Amygdala (tissue), 56 donors: Measurements from ENCODE around the gene MED12L.

Source experiments
- DNase-seq, 56 donors: peaks; one replicate each; lab custom pipeline; 2025; lab: John Stamatoyannopoulos, UW

Gene MED12L

DNA sequence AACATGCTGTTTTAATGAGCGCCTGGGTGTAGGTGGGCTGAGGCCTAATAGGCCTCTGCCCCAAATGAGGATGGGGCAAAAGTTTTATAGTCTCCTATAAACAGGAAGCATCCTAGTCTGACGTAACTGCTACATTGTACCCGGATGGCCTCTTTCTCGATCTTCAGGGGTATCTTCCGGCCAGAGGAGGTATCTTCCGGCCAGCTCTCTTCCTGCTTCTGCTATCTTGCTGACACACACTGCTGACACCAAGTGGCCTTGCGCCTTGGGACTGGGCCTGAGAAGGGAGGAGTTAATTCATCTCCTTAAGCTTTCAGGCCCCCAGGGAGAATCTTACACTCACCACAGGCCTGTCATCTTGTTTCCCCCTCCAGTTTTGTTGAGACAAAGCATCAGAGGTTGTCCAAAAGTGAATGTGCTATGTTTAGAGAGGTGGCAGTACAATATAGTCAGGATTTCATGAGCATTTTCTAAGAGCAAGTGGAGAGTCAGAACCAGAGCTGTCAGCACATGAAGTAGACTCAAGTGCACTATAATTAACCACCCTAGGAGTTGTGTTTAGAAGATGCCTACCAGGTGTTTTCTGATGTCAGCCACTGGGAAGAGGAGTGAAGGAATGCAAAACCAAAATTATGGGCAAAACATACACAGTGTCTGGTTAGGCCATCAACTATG, 391.0 kb downstream of the MED12L start:
- no peak for DNase-seq

DNA sequence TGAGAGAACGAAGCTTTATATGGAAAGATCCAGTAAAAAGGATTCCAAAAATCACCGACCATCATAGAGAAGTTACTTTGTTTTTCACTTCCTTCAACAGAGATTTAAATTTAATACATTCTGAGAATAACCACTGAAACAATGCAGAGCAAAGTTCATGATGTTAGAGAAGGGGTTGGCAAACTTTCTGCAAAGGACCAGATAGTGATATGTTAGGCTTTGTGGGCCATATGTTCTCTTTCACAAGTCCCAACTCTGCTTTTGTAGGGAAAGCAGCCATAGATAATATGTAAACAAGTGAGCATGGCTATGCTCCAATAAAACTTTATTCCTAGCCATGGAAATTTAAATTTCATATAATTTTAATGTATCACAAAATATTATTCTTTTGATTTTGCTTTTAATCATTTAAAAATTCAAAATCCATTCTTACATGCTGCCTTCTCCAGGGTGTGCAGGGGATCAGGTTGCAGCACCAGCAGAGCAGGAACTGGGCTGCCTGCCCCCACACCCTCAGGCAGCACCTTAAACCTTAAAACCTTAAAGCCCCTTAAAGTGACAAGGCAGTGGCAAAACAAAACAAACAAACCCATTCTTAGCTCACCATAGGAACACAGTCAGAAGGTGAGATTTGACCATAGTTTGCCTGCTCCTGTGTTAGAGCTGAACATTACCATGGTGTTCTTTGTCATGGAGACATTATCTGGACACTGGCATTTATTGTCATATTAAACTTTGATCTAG, 392.3 kb downstream of the MED12L start:
- DNase-seq, result no peak

DNA sequence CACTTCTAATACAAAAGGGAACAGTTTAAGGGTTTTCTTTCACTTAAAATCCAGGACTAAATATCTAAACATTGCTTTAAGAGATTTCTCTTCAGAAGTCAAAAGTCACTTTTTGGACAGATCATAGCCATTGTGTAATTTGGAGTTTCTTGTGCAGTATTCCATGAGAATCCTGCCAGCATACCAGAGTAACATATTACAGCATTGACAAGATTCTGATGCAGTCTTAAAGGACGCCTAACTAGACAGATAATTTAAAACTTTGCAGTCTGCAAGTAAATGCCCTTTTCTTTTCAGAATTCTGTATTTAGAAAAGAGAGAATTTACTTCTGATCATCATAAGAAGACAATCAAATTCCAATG, 392.9 kb downstream of the MED12L start:
- no peak for DNase-seq

DNA sequence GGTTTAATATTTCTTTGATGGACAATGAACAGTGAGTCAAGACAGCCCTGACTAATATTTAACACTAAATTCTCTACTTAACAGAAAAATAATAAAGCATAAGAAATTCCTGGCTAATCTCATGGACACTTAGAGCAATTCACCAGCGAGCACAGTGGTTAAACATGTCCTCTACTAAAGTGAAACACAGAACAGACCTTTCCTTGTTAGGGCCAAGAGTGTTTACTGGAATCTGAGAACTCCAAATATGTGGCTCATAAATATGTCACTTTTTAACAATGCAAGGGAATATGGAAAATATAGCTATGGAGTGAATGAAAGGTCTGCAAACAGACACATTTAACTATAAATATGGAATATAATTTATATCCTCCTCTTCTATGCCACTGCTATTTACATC, 394.0 kb downstream of the MED12L start:
- DNase-seq, result no peak

DNA sequence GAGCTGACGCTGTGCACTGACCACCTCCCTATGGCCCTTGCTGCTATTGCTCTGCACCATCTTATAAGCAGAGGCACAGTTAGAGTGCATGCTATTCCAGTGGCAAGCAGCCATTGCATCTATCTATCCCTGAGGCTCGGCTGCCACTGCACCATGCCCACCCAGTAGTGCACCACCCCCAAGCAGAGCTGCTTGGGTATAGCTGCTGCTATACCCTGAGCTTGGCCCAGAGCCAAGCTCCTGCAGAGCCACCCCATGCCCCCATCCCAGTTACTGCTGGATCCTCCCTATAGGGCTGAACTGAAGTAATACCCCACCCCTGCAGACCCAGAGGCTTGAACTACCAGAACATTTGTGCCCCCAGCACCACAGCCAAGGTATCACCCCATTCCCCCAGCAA, 395.0 kb downstream of the MED12L start:
- no peak for DNase-seq

DNA sequence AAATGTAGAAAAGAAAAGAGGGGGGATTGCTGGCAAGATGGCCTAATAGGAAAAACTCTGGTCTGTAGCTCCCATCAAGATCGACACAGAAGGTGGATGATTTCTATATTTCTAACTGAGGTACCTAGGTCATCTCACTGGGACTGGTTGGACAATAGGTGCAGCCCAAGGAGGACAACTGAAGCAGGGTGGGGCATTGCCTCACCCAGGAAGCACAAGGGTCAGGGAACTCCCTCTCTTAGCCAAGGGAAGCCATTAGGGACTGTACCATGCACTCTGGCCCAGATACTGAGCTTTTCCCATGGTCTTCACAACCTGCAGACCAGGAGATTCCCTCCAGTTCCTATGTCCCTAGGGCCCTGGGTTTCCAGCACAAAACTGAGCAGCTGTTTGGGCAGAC, 398.0 kb downstream of the MED12L start:
- no peak for DNase-seq

DNA sequence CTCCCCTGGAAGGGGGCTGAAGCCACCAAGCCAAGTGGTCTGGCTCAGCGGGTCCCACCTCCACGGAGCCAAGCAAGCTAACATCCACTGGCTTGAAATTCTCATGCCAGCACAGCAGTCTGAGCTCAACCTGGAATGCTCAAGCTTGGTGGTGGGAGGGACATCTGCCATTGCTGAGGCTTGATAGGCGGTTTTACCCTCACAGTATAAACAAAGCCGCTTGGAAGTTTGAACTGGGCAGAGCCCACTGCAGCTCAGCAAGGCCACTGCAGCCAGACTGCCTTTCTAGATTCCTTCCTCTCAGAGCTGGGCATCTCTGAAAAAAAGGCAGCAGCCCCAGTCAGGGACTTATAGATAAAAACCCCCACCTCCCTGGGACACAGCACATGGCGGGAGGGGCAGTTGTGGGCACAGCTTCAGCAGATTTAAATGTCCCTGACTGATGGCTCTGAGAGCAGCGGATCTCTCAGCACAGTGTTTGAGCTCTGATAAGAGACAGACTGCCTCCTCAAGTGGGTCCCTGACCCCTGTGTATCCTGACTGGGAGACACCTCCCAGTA, 398.6 kb downstream of the MED12L start:
- DNase-seq, result no peak
